Measurements from ENCODE around the gene CYP4F3.
"Not testable (repeated sequence)": the region's sequence is repeated elsewhere in the genome, so short reads cannot be mapped to it uniquely, and the experiment has no call there.

The CYP4F3 gene

GRCh38 chr19:15640294-15640903 is at the start of gene CYP4F3:
Gene CYP4F3 (plus strand): TSS chr19:15640897. CDS start chr19:15641416, 519 bp downstream.
- DNase-seq: no peak

- DNase-seq: no peak
Observed at GRCh38 chr19:15591796-15592195, 48.9 kb upstream of the CYP4F3 start.

GRCh38 chr19:15592506-15592905 is 48.2 kb upstream of the CYP4F3 start:
- DNase-seq: not testable (repeated sequence)

- DNase-seq: not testable (repeated sequence)
Observed at GRCh38 chr19:15593766-15594165, 46.9 kb upstream of the CYP4F3 start.

- DNase-seq: no peak
Observed at GRCh38 chr19:15595069-15595468, 45.6 kb upstream of the CYP4F3 start.

GRCh38 chr19:15607978-15608925 is 32.4 kb upstream of the CYP4F3 start:
- not testable (repeated sequence) for DNase-seq

- no peak for DNase-seq
Observed at GRCh38 chr19:15609261-15609660, 31.4 kb upstream of the CYP4F3 start.

GRCh38 chr19:15612342-15612741 is 28.4 kb upstream of the CYP4F3 start:
- no peak for DNase-seq

- DNase-seq: no peak
Observed at GRCh38 chr19:15613338-15613737, 27.4 kb upstream of the CYP4F3 start.

- DNase-seq: no peak
Observed at GRCh38 chr19:15614507-15615379, 26.0 kb upstream of the CYP4F3 start, which contains the start of gene CYP4F8. Gene CYP4F8 (plus strand): TSS chr19:15615218. CDS start chr19:15615617, 399 bp downstream.

- no peak for DNase-seq
Observed at GRCh38 chr19:15615526-15615925, 25.2 kb upstream of the CYP4F3 start.

GRCh38 chr19:15616183-15616582 is 24.5 kb upstream of the CYP4F3 start:
- no peak for DNase-seq

- no peak for DNase-seq
Observed at GRCh38 chr19:15616627-15617270, 23.9 kb upstream of the CYP4F3 start.

- no peak for DNase-seq
Observed at GRCh38 chr19:15618321-15618720, 22.4 kb upstream of the CYP4F3 start.

GRCh38 chr19:15621801-15622200 is 18.9 kb upstream of the CYP4F3 start:
- no peak for DNase-seq

GRCh38 chr19:15622991-15623390 is 17.7 kb upstream of the CYP4F3 start:
- no peak for DNase-seq

- no peak for DNase-seq
Observed at GRCh38 chr19:15623711-15624318, 16.9 kb upstream of the CYP4F3 start.

- DNase-seq: no peak
Observed at GRCh38 chr19:15628236-15629002, 12.3 kb upstream of the CYP4F3 start.

GRCh38 chr19:15629003-15629880 is 11.5 kb upstream of the CYP4F3 start:
- DNase-seq: peak; percentile 81 to 92

- peak in 1 of 2 donors; percentile 25 for DNase-seq
Observed at GRCh38 chr19:15631817-15632216, 8.9 kb upstream of the CYP4F3 start.
